ENCODE data around the gene PHYKPL.

DNA sequence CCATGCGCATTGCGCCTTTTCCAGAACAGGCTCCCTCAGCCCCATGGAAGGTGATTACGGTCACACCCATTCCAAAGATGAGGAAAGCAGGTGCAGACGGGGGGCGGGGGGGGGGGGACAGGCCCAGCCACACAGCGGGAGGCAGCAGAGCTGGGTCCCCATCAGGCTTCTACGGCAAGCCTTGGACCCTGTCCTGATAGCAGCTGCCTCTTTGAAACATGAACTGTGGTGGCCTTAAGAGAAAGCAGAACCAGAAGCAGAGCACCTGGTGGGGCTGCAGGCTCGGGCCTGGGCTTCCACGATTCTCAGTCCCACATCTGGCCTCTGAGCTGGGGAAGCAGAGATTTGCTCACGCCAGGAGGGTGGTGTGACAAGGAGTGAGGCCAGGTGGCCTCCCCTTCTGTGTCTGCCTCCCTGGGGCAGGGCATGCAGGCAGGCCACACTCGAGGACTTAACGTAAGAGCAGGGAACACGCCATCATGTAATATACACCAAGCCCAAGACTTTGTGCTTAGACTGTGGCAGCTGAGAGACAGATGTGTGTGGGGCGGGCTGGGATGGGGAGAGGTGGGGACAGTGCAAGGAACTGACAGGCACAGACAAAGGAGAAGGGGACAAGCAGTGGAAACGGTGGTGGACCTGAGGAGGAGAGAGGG is 14.2 kb upstream of the PHYKPL start:
- TF ChIP-seq, protein P1, sequence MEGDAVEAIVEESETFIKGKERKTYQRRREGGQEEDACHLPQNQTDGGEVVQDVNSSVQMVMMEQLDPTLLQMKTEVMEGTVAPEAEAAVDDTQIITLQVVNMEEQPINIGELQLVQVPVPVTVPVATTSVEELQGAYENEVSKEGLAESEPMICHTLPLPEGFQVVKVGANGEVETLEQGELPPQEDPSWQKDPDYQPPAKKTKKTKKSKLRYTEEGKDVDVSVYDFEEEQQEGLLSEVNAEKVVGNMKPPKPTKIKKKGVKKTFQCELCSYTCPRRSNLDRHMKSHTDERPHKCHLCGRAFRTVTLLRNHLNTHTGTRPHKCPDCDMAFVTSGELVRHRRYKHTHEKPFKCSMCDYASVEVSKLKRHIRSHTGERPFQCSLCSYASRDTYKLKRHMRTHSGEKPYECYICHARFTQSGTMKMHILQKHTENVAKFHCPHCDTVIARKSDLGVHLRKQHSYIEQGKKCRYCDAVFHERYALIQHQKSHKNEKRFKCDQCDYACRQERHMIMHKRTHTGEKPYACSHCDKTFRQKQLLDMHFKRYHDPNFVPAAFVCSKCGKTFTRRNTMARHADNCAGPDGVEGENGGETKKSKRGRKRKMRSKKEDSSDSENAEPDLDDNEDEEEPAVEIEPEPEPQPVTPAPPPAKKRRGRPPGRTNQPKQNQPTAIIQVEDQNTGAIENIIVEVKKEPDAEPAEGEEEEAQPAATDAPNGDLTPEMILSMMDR (IDR thresholded peaks at IDR 0.05) = no peak
- TF ChIP-seq POLR2A (IDR thresholded peaks at IDR 0.05) = no peak
